HepG2 (cell line): ENCODE measurements around the gene LGALS3. TPM values are rescaled to one million over a fixed set of nuclear protein-coding genes. Genes with fewer than 3 reads are reported as not detected.

Experiments
- CREBL2 ChIP-seq: sonication (generic); formaldehyde crosslinking; IDR thresholded peaks from 2 replicates; pipeline ENCODE4 v1.8.1; 2023; ENCODE audit warnings: missing genetic modification reagents, mild to moderate bottlenecking, borderline replicate concordance
- EEA1 ChIP-seq: sonication (generic); formaldehyde crosslinking; IDR thresholded peaks from 2 replicates; pipeline ENCODE4 v1.5.1; 2020; ENCODE audit warnings: mild to moderate bottlenecking, missing genetic modification reagents, borderline replicate concordance
- GABPB1 ChIP-seq: IDR thresholded peaks from 2 replicates; pipeline ENCODE4 v1.6.1; 2016; ENCODE audit warnings: mild to moderate bottlenecking, missing genetic modification reagents, moderate library complexity, missing compliant biosample characterization
- GPBP1L1 ChIP-seq: sonication (generic); formaldehyde crosslinking; IDR thresholded peaks from 2 replicates; pipeline ENCODE4 v1.5.0; 2020; ENCODE audit warnings: mild to moderate bottlenecking, missing genetic modification reagents
- HDAC2 ChIP-seq: sonication (generic); formaldehyde crosslinking; IDR thresholded peaks from 2 replicates; pipeline ENCODE4 v1.4.0; 2020; ENCODE audit warnings: missing genetic modification reagents
- HOXA7 ChIP-seq: sonication (generic); formaldehyde crosslinking; IDR thresholded peaks from 2 replicates; pipeline ENCODE4 v1.8.1; 2022; ENCODE audit warnings: mild to moderate bottlenecking, missing genetic modification reagents, moderate library complexity
- NFIC ChIP-seq: IDR thresholded peaks from 2 replicates; pipeline ENCODE4 v1.6.1; 2012; ENCODE audit warnings: mild to moderate bottlenecking, low read length, inconsistent platforms
- RBM39 ChIP-seq: fragments of 200-400 bp; formaldehyde crosslinking; IDR thresholded peaks from one replicate; pipeline ENCODE4 v1.6.1; 2018; ENCODE audit warnings: antibody characterized with exemption, mild to moderate bottlenecking, low read depth, low read length; ENCODE audit not compliant: poor library complexity, severe bottlenecking
- RNF2 ChIP-seq: fragments of 450-650 bp; conservative IDR thresholded peaks from 2 replicates; pipeline ENCODE4 v1.6.1; 2016; ENCODE audit warnings: low read depth
- SOX13 ChIP-seq, 3 experiments: fragments of 450-650 bp in 1 of 3; sonication (generic) in 1 of 3; formaldehyde crosslinking in 1 of 3; IDR thresholded peaks in 2 of 3; conservative IDR thresholded peaks in 1 of 3; 2 replicates each; pipeline versions ENCODE4 v1.5.0 to v1.6.1; 2016 to 2020; ENCODE audit warnings: antibody characterized with exemption in 1 of 3, mild to moderate bottlenecking in 1 of 3, missing compliant biosample characterization in 1 of 3, missing genetic modification reagents in 1 of 3, moderate library complexity in 1 of 3
- STAT6 ChIP-seq: sonication (generic); formaldehyde crosslinking; IDR thresholded peaks from 2 replicates; pipeline ENCODE4 v1.4.0; 2020; ENCODE audit warnings: missing genetic modification reagents, mild to moderate bottlenecking, borderline replicate concordance
- TFDP2 ChIP-seq: sonication (generic); formaldehyde crosslinking; IDR thresholded peaks from 2 replicates; pipeline ENCODE4 v1.4.0; 2020; ENCODE audit warnings: missing genetic modification reagents
- TFE3 ChIP-seq: IDR thresholded peaks from 2 replicates; pipeline ENCODE4 v1.6.1; 2016
- YEATS4 ChIP-seq: sonication (generic); formaldehyde crosslinking; IDR thresholded peaks from 2 replicates; pipeline ENCODE4 v1.4.0; 2020; ENCODE audit warnings: missing genetic modification reagents, borderline replicate concordance
- ZGPAT ChIP-seq: IDR thresholded peaks from 2 replicates; pipeline ENCODE4 v1.6.1; 2016; ENCODE audit warnings: mild to moderate bottlenecking
- ZNF33A ChIP-seq: sonication (generic); formaldehyde crosslinking; IDR thresholded peaks from 2 replicates; pipeline ENCODE4 v1.5.1; 2020; ENCODE audit warnings: missing genetic modification reagents, mild to moderate bottlenecking, moderate library complexity, borderline replicate concordance
- ZNF614 ChIP-seq: IDR thresholded peaks from 2 replicates; pipeline ENCODE4 v1.6.1; 2018; ENCODE audit warnings: missing biosample characterization, missing genetic modification reagents, inconsistent platforms, borderline replicate concordance
- ZNF709 ChIP-seq: sonication (generic); formaldehyde crosslinking; IDR thresholded peaks from 2 replicates; pipeline ENCODE4 v1.5.0; 2020; ENCODE audit warnings: mild to moderate bottlenecking, missing genetic modification reagents
- ZNF792 ChIP-seq: IDR thresholded peaks from 2 replicates; pipeline ENCODE4 v1.6.1; 2016
- ZNF850 ChIP-seq: sonication (generic); formaldehyde crosslinking; conservative IDR thresholded peaks from 2 replicates; pipeline ENCODE4 v1.9.0; 2021; ENCODE audit warnings: mild to moderate bottlenecking, missing genetic modification reagents
- polyA plus RNA-seq, 8 experiments: library from polyadenylated mRNA; depleted of rRNA in 3 of 8; stranded (reverse) in 7 of 8; unstranded in 1 of 8; fragments of >200 nt; fragmentation: Illumina TruSeq in 4 of 8; extraction: Trizol in 4 of 8; gene quantifications; 2 replicates each; pipeline versions ENCODE4 v1.2.1 to v1.2.3, GENCODE V29; 2011 to 2016; ENCODE audit warnings: low read depth in 4 of 8, missing spikeins in 1 of 8, mixed read lengths in 1 of 8; ENCODE audit not compliant: insufficient read depth in 1 of 8
- total RNA-seq, 5 experiments: library from RNA; depleted of rRNA; stranded (reverse); fragments of >200 nt; fragmentation: Illumina TruSeq; extraction: Trizol; gene quantifications; 2 replicates each; pipeline ENCODE4 v1.2.3, GENCODE V29; 2016; ENCODE audit warnings: low read depth in 1 of 5

Gene LGALS3
- total and polyA plus RNA-seq, 2 of the 13 experiments (the other 11 are each of a cell fraction or from before 2014, with no cell fraction given): 5.0 to 97.4 TPM

GRCh38 chr14:55103005-55103640, 25.9 kb upstream of the LGALS3 start (continued):
- TF ChIP-seq ZNF850 (CRISPR knock-in tag): no peak
- TF ChIP-seq YEATS4 (CRISPR knock-in tag): peak; percentile 84; the same call in 1 of the 2 replicates
- TF ChIP-seq GPBP1L1 (CRISPR knock-in tag): no peak
- TF ChIP-seq SOX13 (IDR thresholded peaks at IDR 0.05): no peak
- TF ChIP-seq SOX13 (CRISPR knock-in tag; conservative IDR thresholded peaks at IDR 0.05 in 1 of 2, IDR thresholded peaks at IDR 0.05 in 1 of 2): peak in 1 of 2 experiments; percentile 68; a peak in 1 of 4 replicates
- TF ChIP-seq NFIC: no peak
- TF ChIP-seq HDAC2 (CRISPR knock-in tag): peak; percentile 38; the same call in 1 of the 2 replicates
- peak; percentile 80 for TF ChIP-seq ZGPAT (CRISPR knock-in tag)
- no peak for TF ChIP-seq CREBL2 (CRISPR knock-in tag)
- TF ChIP-seq ZNF709: no peak
- TF ChIP-seq ZNF33A (CRISPR knock-in tag): no peak
- TF ChIP-seq RBM39: no peak
- peak; percentile 90 for TF ChIP-seq ZNF614 (CRISPR knock-in tag)
- TF ChIP-seq ZNF792 (CRISPR knock-in tag): peak; percentile 44; the same call in 1 of the 2 replicates
- no peak for TF ChIP-seq EEA1 (CRISPR knock-in tag)
- TF ChIP-seq STAT6 (CRISPR knock-in tag): no peak
- no peak for TF ChIP-seq HOXA7 (CRISPR knock-in tag)
- no peak for TF ChIP-seq TFDP2 (CRISPR knock-in tag)
- peak; percentile 27; the same call in 1 of the 2 replicates for TF ChIP-seq RNF2
- no peak; the same call in none of the 2 replicates for TF ChIP-seq TFE3 (CRISPR knock-in tag)
- peak; percentile 61 for TF ChIP-seq GABPB1 (CRISPR knock-in tag)
